HG03159 (cell line): Measurements from ENCODE around the gene PRKCA.
"Not testable (repeated sequence)": the region's sequence is repeated elsewhere in the genome, so short reads cannot be mapped to it uniquely, and the experiment has no call there.

Experiments used
- ATAC-seq: cut with Tn5 transposase; IDR thresholded peaks from one replicate; pipeline ENCODE4 v1.9.1; 2021; ENCODE audit warnings: mild to moderate bottlenecking, moderate library complexity; ENCODE audit not compliant: unreplicated experiment

PRKCA gene

GRCh38 chr17:66350576-66350975, 48.2 kb downstream of the PRKCA start:
- not testable (repeated sequence) for ATAC-seq

- ATAC-seq: no peak
Observed at GRCh38 chr17:66351033-66351432, 48.6 kb downstream of the PRKCA start.

GRCh38 chr17:66351701-66352100, 49.3 kb downstream of the PRKCA start:
- ATAC-seq: no peak

GRCh38 chr17:66353937-66354401, 51.6 kb downstream of the PRKCA start:
- no peak for ATAC-seq

GRCh38 chr17:66354472-66354871, 52.1 kb downstream of the PRKCA start:
- ATAC-seq: no peak

GRCh38 chr17:66354981-66355380, 52.6 kb downstream of the PRKCA start:
- ATAC-seq: no peak

DNA sequence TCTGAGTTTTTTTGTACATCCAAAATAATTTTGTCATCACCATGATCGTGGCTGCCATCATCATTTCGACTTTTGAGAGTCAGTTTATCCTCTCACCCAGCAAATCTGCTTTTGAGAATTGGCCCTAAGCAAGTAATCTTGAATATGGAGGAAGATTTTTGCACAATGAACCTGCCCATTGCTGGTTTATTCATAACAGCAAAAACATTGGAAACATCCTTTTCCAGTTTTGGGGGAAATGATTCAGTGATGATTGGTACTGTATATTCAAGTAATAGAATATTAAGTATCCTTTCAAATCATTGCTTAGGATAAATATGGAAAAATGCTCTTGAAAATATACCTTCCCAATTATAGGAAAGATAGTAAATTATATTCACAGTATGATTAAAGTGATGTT, 53.1 kb downstream of the PRKCA start:
- no peak for ATAC-seq

DNA sequence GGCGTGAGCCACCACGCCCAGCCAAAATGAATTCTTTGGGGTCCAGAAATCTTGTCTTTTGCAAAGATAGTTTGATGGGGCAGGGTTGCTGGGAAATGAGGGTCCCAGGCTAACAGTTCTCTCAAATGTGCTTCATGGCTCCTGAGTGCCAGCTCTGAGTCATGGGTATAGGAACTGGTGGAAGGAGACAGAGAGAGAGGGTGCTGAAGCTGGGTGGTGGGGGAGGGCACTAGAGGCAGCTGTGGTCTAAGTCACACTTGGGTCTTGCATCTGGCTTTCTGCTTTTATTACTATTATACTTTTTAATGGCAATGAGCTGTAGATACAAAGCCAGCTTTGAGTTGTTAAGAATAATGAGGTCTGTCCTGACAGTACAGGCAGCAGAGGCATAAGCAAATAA, 54.6 kb downstream of the PRKCA start:
- no peak for ATAC-seq

DNA sequence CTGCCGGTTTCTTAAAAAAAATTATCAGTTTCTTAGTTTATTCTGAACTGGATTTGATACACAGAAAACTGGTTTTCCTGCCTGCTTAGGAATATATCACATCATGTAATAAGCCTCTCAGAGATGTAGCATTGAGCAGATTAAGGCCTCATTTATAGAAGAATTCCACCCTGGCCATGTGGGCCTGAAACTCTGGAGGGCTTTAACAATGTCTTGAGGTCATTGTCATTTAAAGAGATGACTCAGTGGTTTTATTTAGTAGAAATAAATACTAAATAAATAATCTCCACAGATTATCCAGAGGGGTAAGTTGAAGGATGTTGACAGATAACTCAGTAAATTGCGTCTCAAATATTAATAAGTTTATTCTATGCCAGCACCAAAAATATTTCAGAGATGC, 56.9 kb downstream of the PRKCA start:
- ATAC-seq: no peak

DNA sequence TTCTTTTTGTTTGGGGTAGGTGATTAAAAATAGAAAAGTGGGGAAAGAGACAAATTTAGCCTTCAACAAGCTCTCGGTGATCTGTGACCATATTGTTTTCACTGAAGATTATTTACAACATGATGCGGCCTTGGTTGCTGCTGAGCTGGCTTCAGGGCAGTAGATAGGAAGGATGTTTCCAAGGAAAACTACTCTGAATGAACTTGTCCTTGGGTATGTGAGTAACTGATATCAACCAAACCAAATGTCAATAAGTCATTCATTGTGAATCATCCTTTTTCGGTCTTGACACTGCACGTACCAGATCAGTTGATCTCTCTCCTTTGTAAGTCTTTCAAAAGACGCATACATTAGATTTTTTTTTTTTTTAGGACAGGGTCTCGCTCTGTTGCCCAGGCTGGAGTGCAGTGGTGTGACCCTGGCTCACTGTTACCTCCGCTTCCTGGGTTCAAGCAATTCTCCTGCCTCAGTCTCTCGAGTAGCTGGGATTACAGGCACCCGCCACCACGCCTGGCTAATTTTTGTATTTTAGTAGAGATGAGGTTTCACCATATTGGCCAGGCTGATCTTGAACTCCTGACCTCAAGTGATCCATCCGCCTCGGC, 58.6 kb downstream of the PRKCA start:
- not testable (repeated sequence) for ATAC-seq

GRCh38 chr17:66364508-66364907, 62.1 kb downstream of the PRKCA start:
- ATAC-seq: no peak

DNA sequence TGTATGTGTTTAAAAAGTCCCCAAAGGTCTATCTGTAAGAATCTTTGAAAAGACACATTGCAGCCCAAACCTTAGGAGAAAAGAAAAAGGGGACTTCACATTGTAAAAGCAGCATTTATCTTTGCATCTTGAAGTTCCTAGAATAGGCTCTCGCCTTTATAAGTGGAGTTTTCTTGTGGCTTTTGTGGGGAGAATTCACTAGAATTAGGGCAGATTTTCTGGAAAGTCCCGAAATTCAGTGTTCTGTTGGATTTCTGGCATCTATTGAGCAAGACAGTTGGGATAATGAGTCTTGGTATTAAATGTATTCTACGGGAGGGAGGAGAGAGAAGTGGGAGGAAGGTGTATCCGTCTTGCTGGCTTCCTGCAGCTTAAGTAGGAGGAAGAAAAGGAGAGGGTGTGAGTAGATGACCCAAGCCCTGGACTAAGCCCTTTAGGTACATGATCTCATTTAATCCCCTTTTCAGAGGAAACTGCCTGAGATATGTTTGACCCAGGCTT, 62.6 kb downstream of the PRKCA start:
- no peak for ATAC-seq

GRCh38 chr17:66365903-66366302, 63.5 kb downstream of the PRKCA start:
- ATAC-seq: no peak

- no peak for ATAC-seq
Observed at GRCh38 chr17:66367107-66367506, 64.7 kb downstream of the PRKCA start.

GRCh38 chr17:66369830-66370229, 67.4 kb downstream of the PRKCA start:
- ATAC-seq: no peak

DNA sequence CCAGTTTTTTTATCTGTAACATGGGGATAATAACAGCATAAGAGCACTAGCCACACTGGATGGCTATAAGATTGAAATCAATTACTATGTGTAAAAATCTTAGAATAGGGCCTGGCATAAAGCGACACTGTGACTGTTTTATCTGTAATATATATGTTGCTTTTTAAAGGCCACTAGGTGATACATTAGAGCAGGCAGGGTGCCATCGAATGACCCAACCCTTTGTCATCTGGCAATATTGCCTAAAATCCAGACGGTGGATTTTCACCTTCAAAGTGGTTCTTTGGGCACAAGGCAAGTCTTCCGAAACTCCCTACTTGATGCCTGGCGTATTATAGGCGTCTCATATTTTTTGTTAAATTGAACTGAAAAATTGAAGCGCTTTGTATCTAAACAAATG, 69.1 kb downstream of the PRKCA start:
- ATAC-seq: no peak

DNA sequence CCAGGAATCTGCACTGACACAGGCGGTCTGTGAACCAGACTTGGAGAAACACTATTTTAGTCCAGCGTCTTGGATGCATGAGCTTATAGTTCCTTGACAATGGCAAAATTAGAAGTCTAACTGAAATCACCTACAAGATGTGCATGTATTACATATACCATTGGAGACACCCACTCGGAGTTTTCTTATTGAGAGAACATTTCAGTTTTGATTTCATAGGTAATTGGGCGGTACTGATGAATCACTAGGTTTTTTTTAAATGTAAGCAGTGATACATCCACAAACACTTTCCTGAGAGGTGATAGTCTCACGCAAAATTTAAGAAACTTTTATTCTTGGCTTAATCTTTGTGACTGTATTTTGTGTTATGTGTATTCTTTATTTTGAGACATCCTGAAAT, 69.8 kb downstream of the PRKCA start:
- ATAC-seq: no peak

GRCh38 chr17:66373079-66373478, 70.7 kb downstream of the PRKCA start:
- ATAC-seq: no peak

DNA sequence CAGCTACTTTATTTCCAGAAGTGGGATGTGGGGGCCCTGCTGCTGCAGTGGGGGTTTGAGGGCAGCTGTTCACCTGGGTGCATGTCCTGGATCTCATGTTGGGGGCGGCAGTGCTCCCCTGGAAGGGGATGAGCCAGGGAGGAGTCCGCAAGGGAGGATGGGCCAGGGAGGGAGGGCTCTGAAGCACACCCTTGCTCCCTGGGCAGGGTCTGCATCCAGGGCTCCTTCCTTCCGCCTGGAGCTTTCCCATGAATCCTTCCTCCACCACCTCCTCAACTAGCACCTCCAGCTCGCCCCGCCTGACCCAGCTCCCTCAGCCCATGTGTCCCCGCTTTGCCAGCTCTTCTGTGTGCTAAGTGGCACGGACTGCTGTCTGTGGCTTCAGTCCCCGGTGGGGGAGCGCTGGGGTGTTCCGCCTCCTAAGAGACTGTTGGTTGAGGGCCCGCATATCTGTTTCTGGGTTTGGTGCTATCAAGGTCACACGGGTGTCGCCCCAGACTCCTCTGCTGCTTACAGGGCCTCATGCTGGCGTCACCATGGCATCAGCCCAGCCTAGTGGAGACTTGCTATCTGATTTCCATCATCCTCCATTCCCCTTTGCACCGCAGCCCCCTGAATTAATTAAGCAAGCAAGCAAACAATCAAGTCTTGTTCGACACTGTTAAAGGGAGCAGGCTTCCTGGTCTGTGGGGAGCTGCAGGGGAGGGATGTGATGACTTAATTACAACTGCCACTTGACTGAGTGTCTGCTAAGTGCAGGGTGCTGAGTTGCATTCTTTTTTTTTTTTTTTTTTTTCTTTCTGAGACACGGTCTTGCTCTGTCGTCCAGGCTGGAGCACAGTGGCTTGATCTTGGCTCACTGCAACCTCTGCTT, 71.8 kb downstream of the PRKCA start:
- no peak for ATAC-seq

GRCh38 chr17:66375121-66375520, 72.7 kb downstream of the PRKCA start:
- no peak for ATAC-seq

- ATAC-seq: no peak
Observed at GRCh38 chr17:66378296-66378695, 75.9 kb downstream of the PRKCA start.

DNA sequence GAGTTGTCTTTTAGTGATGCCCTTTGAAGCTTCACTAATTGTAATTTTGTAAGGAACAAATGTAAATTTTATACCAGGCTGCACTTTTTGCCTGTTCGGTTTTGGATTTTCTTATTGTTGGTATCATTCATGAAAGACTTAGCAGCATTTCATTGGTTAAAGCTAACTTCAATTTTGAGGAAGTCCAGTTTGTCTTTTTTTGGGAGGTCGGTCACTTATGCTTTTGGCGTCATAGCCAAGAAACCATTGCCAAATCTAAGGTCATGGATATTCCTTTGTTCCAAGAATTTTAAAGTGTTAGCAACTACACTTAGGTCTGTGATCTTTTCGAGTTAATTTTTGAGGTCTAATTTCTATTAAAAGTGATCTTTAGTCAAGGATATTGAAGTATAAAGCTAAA, 77.1 kb downstream of the PRKCA start:
- ATAC-seq: no peak
